A549 (cell line): ENCODE measurements around the gene TMEM38B. TPM values are rescaled to one million over a fixed set of nuclear protein-coding genes. Genes with fewer than 3 reads are reported as not detected.

ENCODE experiments used
- ATAC-seq, 2 experiments: fragments of 200-7000 bp in 1 of 2; fragments of >200 bp in 1 of 2; cut with Nextera tagmentation in 1 of 2; cut with Tn5 transposase in 1 of 2; 3 replicates each; pipeline versions ENCODE4 v1.8.0 to v1.9.1; 2018 to 2020; ENCODE audit warnings: mild to moderate bottlenecking in 1 of 2, moderate library complexity in 1 of 2
- CTCF ChIA-PET: fragments of 300-600 bp; sonication (Branson Sonifier 250); formaldehyde crosslinking; extraction: SDS; loops from one replicate; lab custom pipeline; 2021; ENCODE audit warnings: antibody characterized with exemption, inconsistent platforms; lab: Yijun Ruan, JAX
- POLR2A ChIA-PET: fragments of 350-600 bp; formaldehyde crosslinking; extraction: SDS; loops from one replicate; lab custom pipeline; 2021; ENCODE audit warnings: antibody characterized with exemption, inconsistent platforms; lab: Yijun Ruan, JAX
- DNase-seq, 2 experiments: peaks; one replicate each; pipeline versions ENCODE4 v3.0.0 to v3.0.0-alpha.2; 2011 to 2016; ENCODE audit warnings: low read depth in 1 of 2, low spot score in 1 of 2
- FAIRE-seq: peaks from 2 replicates; lab custom pipeline; 2011; peaks lifted over from hg19 to GRCh38; lab: Jason Lieb, UNC
- H3K27ac ChIP-seq, 2 experiments: fragments of >200 bp; sonication (Bioruptor Twin); formaldehyde crosslinking; 3 replicates each; pipeline ENCODE4 v1.5.1; 2016 to 2017
- H3K4me1 ChIP-seq: fragments of >200 bp; sonication (Bioruptor Twin); formaldehyde crosslinking; 3 replicates; pipeline ENCODE4 v1.6.1; 2016
- H3K4me2 ChIP-seq: fragments of >200 bp; sonication (Bioruptor Twin); formaldehyde crosslinking; 3 replicates; pipeline ENCODE4 v1.6.1; 2016
- H3K4me3 ChIP-seq: fragments of >200 bp; sonication (Bioruptor Twin); formaldehyde crosslinking; 3 replicates; pipeline ENCODE4 v1.5.1; 2016
- H3K9me3 ChIP-seq: fragments of >200 bp; sonication (Bioruptor Twin); formaldehyde crosslinking; 3 replicates; pipeline ENCODE4 v1.6.1; 2016
- CBX8 ChIP-seq: fragments of 200-600 bp; sonication (generic); IDR thresholded peaks from 2 replicates; pipeline ENCODE4 v1.6.1; 2016
- CEBPB ChIP-seq, 2 experiments: fragments of >200 bp in 1 of 2; sonication (Bioruptor Twin) in 1 of 2; formaldehyde crosslinking in 1 of 2; IDR thresholded peaks; 2 replicates each; pipeline ENCODE4 v1.6.1; 2012 to 2016
- FOSB ChIP-seq: fragments of 250-450 bp; sonication (Bioruptor Pico); IDR thresholded peaks from 2 replicates; pipeline ENCODE4 v1.5.0; 2020; ENCODE audit warnings: mild to moderate bottlenecking, moderate library complexity
- HDAC2 ChIP-seq: fragments of 200-600 bp; sonication (generic); IDR thresholded peaks from 2 replicates; pipeline ENCODE4 v1.6.1; 2016
- KDM1A ChIP-seq: fragments of 200-600 bp; sonication (generic); IDR thresholded peaks from 2 replicates; pipeline ENCODE4 v1.6.1; 2016; ENCODE audit warnings: low read depth, mild to moderate bottlenecking
- MAFK ChIP-seq: fragments of 450-650 bp; IDR thresholded peaks from 2 replicates; pipeline ENCODE4 v1.6.1; 2014; ENCODE audit not compliant: partially characterized antibody
- NFE2L2 ChIP-seq: fragments of 150-350 bp; conservative IDR thresholded peaks from 2 replicates; pipeline ENCODE4 v1.6.1; 2014; ENCODE audit warnings: low read length
- NPAS2 ChIP-seq: fragments of 250-450 bp; sonication (Bioruptor Pico); IDR thresholded peaks from 2 replicates; pipeline ENCODE4 v1.8.0; 2022; ENCODE audit warnings: mild to moderate bottlenecking, moderate library complexity, borderline replicate concordance
- POLR2A ChIP-seq: IDR thresholded peaks from 2 replicates; pipeline ENCODE4 v1.6.1; 2012; ENCODE audit warnings: mild to moderate bottlenecking, low read length
- RAD21 ChIP-seq, 2 experiments: fragments of >200 bp in 1 of 2; sonication (Bioruptor Twin) in 1 of 2; formaldehyde crosslinking in 1 of 2; IDR thresholded peaks in 1 of 2; conservative IDR thresholded peaks in 1 of 2; 2 replicates in 1 of 2; 3 replicates in 1 of 2; pipeline ENCODE4 v1.6.1; 2012 to 2018; ENCODE audit warnings: inconsistent platforms in 1 of 2
- RARB ChIP-seq: fragments of 250-450 bp; sonication (Bioruptor Pico); IDR thresholded peaks from 2 replicates; pipeline ENCODE4 v1.8.0; 2021; ENCODE audit warnings: mild to moderate bottlenecking, moderate library complexity
- RCOR1 ChIP-seq: fragments of 150-350 bp; IDR thresholded peaks from 2 replicates; pipeline ENCODE4 v1.6.1; 2014; ENCODE audit warnings: antibody characterized with exemption, low read length, low read depth
- RNF2 ChIP-seq: fragments of 200-600 bp; sonication (generic); IDR thresholded peaks from 2 replicates; pipeline ENCODE4 v1.6.1; 2016; ENCODE audit warnings: low read depth, mild to moderate bottlenecking, antibody characterized with exemption, moderate library complexity, borderline replicate concordance
- SREBF2 ChIP-seq: fragments of 450-650 bp; IDR thresholded peaks from 2 replicates; pipeline ENCODE4 v1.6.1; 2014; ENCODE audit warnings: mild to moderate bottlenecking, moderate library complexity
- TFCP2L1 ChIP-seq: fragments of 250-450 bp; sonication (Bioruptor Pico); IDR thresholded peaks from 2 replicates; pipeline ENCODE4 v1.5.0; 2021; ENCODE audit warnings: mild to moderate bottlenecking
- ZFP36 ChIP-seq: fragments of 450-650 bp; IDR thresholded peaks from 2 replicates; pipeline ENCODE4 v1.6.1; 2014; ENCODE audit warnings: borderline replicate concordance; ENCODE audit not compliant: partially characterized antibody
- WGBS: methylation state at CpG from one replicate; pipeline ENCODE4 v1.1.6; 2017; ENCODE audit errors: missing lambda C conversion rate; 5-methylcytosine and 5-hydroxymethylcytosine counted together
- polyA plus RNA-seq, 4 experiments: library from polyadenylated mRNA; depleted of rRNA in 3 of 4; stranded (reverse); fragments of >200 nt; fragmentation: RNase III in 1 of 4; extraction: RNeasy Plus Mini Kit Qiagen cat#74134 plus additional on column Dnase treatment in 1 of 4; gene quantifications; 2 replicates in 3 of 4; 3 replicates in 1 of 4; pipeline ENCODE4 v1.2.3, GENCODE V29; 2011 to 2017
- TF ChIP-seq, protein P1 (sequence below): fragments of 250-450 bp; sonication (Bioruptor Pico); IDR thresholded peaks from 2 replicates; pipeline ENCODE4 v1.5.0; 2021; ENCODE audit warnings: mild to moderate bottlenecking, moderate library complexity, borderline replicate concordance
- TF ChIP-seq, protein P2 (sequence below): fragments of 150-350 bp; IDR thresholded peaks from 2 replicates; pipeline ENCODE4 v1.6.1; 2014; ENCODE audit warnings: low read depth, mild to moderate bottlenecking, low read length
- TF ChIP-seq, protein P3 (sequence below): fragments of >200 bp; sonication (Bioruptor Twin); formaldehyde crosslinking; IDR thresholded peaks from 3 replicates; pipeline ENCODE4 v1.6.1; 2016
- TF ChIP-seq, protein P4 (sequence below): IDR thresholded peaks from 2 replicates; pipeline ENCODE4 v1.6.1; 2012

Gene TMEM38B
- polyA plus RNA-seq, 2 of the 4 experiments (the other 2 are of a cell fraction): 14.7 to 23.3 TPM

DNA sequence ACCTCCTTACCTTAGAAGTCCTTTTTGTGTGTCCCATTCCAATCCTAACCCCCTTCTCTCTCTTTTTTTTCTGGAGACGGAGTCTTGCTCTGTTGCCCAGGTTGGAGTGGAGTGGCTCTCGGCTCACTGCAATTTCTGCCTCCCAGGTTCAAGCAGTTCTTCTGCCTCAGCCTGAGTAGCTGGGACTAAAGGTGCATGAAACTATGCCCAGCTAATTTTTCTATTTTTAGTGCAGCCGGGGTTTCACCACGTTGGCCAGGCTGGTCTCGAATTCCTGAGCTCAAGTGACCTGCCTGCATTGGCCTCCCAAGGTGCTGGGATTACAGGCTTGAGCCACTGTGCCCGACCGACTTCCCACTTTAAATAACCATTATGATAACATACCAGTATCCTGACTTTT lies 17.5 kb downstream of the TMEM38B start:
- Histone ChIP-seq H3K9me3 (no peaks in the 10 kb centered on the region), H3K27ac (no peak overlapping the region), H3K4me3 (no peak overlapping the region), H3K4me1 (no peaks in the 10 kb centered on the region)
- CTCF ChIA-PET: interaction anchor here (0.7 to 1.5 kb wide), 2 partner anchors 9 to 15 kb away, joined by 3 read pairs; no protein-coding TSS in a partner anchor
- no peak for FAIRE-seq
- 76% methylated on average over 7 of the region's 7 CpGs for WGBS
- ATAC-seq: no peak
- POLR2A ChIA-PET: no interaction called here
- DNase-seq: no peak
- no peak for TF ChIP-seq RARB (CRISPR knock-in tag)
- TF ChIP-seq NPAS2 (CRISPR knock-in tag): no peak
- no peak for TF ChIP-seq ZFP36
- TF ChIP-seq POLR2A: no peak
- TF ChIP-seq, all 56 proteins: peak for 0
- H3K4me2 ChIP-seq: no peak overlapping the region

DNA sequence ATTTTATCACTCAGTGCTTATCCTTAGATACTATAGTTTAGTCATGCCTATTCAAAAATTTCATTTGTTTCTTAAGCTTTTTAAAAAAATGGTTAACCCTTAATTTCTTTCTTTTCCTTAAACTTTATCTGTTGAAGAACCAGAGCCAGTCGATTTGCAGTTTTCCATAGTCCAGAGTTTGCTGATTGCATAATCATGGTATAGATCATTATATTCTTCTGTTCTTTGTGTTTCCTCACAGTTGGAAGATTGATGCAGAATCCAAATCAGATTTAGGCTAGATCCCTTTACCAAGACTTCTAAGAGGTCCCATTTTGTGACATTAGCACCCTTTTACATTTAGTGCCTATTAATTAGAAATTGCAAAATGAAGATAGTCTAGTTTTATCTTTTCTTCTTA lies 18.0 kb downstream of the TMEM38B start:
- Histone ChIP-seq H3K27ac (no peak overlapping the region), H3K4me2 (no peak overlapping the region), H3K4me3 (no peak overlapping the region), H3K9me3 (no peaks in the 10 kb centered on the region), H3K4me1 (no peaks in the 10 kb centered on the region)
- POLR2A ChIA-PET: no interaction called here
- FAIRE-seq: no peak
- DNase-seq: no peak
- ATAC-seq: no peak
- 5% methylated on average over 1 of the region's 1 CpG for WGBS
- TF ChIP-seq, protein P1, sequence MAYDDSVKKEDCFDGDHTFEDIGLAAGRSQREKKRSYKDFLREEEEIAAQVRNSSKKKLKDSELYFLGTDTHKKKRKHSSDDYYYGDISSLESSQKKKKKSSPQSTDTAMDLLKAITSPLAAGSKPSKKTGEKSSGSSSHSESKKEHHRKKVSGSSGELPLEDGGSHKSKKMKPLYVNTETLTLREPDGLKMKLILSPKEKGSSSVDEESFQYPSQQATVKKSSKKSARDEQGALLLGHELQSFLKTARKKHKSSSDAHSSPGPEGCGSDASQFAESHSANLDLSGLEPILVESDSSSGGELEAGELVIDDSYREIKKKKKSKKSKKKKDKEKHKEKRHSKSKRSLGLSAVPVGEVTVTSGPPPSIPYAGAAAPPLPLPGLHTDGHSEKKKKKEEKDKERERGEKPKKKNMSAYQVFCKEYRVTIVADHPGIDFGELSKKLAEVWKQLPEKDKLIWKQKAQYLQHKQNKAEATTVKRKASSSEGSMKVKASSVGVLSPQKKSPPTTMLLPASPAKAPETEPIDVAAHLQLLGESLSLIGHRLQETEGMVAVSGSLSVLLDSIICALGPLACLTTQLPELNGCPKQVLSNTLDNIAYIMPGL: no peak
- TF ChIP-seq CEBPB (IDR thresholded peaks at IDR 0.05) (peak in 1 of 2 experiments; percentile 34; a peak in 1 of 4 replicates), RNF2 (no peak), RCOR1 (no peak), RARB (CRISPR knock-in tag) (no peak), HDAC2 (no peak)
- TF ChIP-seq, protein P2, sequence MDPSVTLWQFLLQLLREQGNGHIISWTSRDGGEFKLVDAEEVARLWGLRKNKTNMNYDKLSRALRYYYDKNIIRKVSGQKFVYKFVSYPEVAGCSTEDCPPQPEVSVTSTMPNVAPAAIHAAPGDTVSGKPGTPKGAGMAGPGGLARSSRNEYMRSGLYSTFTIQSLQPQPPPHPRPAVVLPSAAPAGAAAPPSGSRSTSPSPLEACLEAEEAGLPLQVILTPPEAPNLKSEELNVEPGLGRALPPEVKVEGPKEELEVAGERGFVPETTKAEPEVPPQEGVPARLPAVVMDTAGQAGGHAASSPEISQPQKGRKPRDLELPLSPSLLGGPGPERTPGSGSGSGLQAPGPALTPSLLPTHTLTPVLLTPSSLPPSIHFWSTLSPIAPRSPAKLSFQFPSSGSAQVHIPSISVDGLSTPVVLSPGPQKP: no peak
- CTCF ChIA-PET: interaction anchor here (0.6 to 1.5 kb wide), 2 partner anchors 9 to 1590 kb away, joined by 3 read pairs; no protein-coding TSS in a partner anchor

DNA sequence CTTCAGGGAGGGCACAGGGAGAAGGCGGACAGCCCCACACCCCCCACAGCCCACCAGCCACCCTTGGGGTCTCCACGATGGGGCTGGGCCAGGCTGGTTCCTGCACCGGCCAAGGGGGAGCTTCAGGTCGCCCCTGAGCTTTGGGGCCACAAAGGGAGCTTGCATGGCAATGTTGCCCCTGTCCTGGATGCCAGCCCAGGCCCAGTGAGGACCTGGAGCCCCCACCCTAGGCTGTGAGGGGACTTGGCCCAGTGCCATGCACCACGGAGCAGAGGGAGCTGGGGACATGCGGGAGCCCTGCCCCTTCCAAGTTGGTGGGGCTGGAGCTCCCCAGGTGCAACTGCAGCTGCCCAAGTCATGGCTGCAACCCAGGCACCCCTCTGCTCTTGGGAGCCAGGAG lies 18.4 kb downstream of the TMEM38B start:
- no peak overlapping the region for H3K4me3 ChIP-seq
- no peaks in the 10 kb centered on the region for H3K4me1 ChIP-seq
- TF ChIP-seq TFCP2L1 (CRISPR knock-in tag) (no peak), KDM1A (no peak), CBX8 (no peak), FOSB (CRISPR knock-in tag) (no peak), RARB (CRISPR knock-in tag) (no peak), SREBF2 (no peak), RAD21 (conservative IDR thresholded peaks at IDR 0.05 in 1 of 2, IDR thresholded peaks at IDR 0.05 in 1 of 2) (no peak), NFE2L2 (no peak), MAFK (no peak)
- TF ChIP-seq, protein P2: no peak
- TF ChIP-seq, protein P3, sequence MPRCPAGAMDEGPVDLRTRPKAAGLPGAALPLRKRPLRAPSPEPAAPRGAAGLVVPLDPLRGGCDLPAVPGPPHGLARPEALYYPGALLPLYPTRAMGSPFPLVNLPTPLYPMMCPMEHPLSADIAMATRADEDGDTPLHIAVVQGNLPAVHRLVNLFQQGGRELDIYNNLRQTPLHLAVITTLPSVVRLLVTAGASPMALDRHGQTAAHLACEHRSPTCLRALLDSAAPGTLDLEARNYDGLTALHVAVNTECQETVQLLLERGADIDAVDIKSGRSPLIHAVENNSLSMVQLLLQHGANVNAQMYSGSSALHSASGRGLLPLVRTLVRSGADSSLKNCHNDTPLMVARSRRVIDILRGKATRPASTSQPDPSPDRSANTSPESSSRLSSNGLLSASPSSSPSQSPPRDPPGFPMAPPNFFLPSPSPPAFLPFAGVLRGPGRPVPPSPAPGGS: no peak
- TF ChIP-seq, protein P4, sequence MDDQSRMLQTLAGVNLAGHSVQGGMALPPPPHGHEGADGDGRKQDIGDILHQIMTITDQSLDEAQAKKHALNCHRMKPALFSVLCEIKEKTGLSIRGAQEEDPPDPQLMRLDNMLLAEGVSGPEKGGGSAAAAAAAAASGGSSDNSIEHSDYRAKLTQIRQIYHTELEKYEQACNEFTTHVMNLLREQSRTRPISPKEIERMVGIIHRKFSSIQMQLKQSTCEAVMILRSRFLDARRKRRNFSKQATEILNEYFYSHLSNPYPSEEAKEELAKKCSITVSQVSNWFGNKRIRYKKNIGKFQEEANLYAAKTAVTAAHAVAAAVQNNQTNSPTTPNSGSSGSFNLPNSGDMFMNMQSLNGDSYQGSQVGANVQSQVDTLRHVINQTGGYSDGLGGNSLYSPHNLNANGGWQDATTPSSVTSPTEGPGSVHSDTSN: no peak
- no peak for FAIRE-seq
- no peak for ATAC-seq
- no peak for DNase-seq
- no peaks in the 10 kb centered on the region for H3K9me3 ChIP-seq
- H3K4me2 ChIP-seq: no peak overlapping the region
- ChIA-PET POLR2A (no interaction called here), CTCF (interaction anchor here (0.6 to 1.5 kb wide), 3 partner anchors 8 to 1589 kb away, joined by 3 to 6 read pairs (median 3); no protein-coding TSS in a partner anchor)
- 85% methylated on average over 4 of the region's 6 CpGs for WGBS
- no peak overlapping the region for H3K27ac ChIP-seq
